Activated CD4-positive, alpha-beta T cell treated with anti-CD3 and anti-CD28 coated beads for 4 hours (primary cell): ENCODE measurements around the gene PHTF2.
"Not testable (repeated sequence)": the region's sequence is repeated elsewhere in the genome, so short reads cannot be mapped to it uniquely, and the experiment has no call there.

ENCODE experiments used
- DNase-seq, 2 donors: peaks; one replicate each; pipeline ENCODE4 v3.0.0-alpha.2; 2020

Gene PHTF2

GRCh38 chr7:77831953-77832352 is 33.4 kb downstream of the PHTF2 start:
- DNase-seq, result no peak

GRCh38 chr7:77833136-77833535 is 34.6 kb downstream of the PHTF2 start:
- DNase-seq, result no peak

GRCh38 chr7:77836425-77836824 is 37.9 kb downstream of the PHTF2 start:
- DNase-seq, result not testable (repeated sequence)

GRCh38 chr7:77837275-77837674 is 38.7 kb downstream of the PHTF2 start:
- no peak for DNase-seq

- no peak for DNase-seq
These were observed 39.4 kb downstream of the PHTF2 start for GRCh38 chr7:77837966-77838365.

GRCh38 chr7:77838929-77839491 is 40.4 kb downstream of the PHTF2 start:
- no peak for DNase-seq

GRCh38 chr7:77839919-77840318 is 41.3 kb downstream of the PHTF2 start:
- no peak for DNase-seq

GRCh38 chr7:77843194-77843593 is 44.6 kb downstream of the PHTF2 start:
- DNase-seq, result no peak

GRCh38 chr7:77846317-77847092 is 47.9 kb downstream of the PHTF2 start:
- no peak for DNase-seq

GRCh38 chr7:77855371-77856083 is 57.0 kb downstream of the PHTF2 start:
- no peak for DNase-seq

- DNase-seq, result no peak
These were observed 59.7 kb downstream of the PHTF2 start for GRCh38 chr7:77858278-77858677.

GRCh38 chr7:77859343-77859742 is 60.8 kb downstream of the PHTF2 start:
- no peak for DNase-seq

GRCh38 chr7:77862691-77863090 is 64.1 kb downstream of the PHTF2 start:
- DNase-seq, result no peak

- DNase-seq, result no peak
These were observed 65.3 kb downstream of the PHTF2 start for GRCh38 chr7:77863860-77864259.

- DNase-seq, result no peak
These were observed 67.8 kb downstream of the PHTF2 start for GRCh38 chr7:77866370-77866769.

- no peak for DNase-seq
These were observed 68.4 kb downstream of the PHTF2 start for GRCh38 chr7:77866786-77867536.

- DNase-seq, result no peak
These were observed 68.9 kb downstream of the PHTF2 start for GRCh38 chr7:77867537-77867865.

- DNase-seq, result not testable (repeated sequence)
These were observed 73.7 kb downstream of the PHTF2 start for GRCh38 chr7:77872256-77872655.

GRCh38 chr7:77873416-77874327 is 75.1 kb downstream of the PHTF2 start:
- DNase-seq, result not testable (repeated sequence)

GRCh38 chr7:77877791-77878190 is 79.2 kb downstream of the PHTF2 start:
- DNase-seq, result no peak

- DNase-seq, result no peak
These were observed 79.9 kb downstream of the PHTF2 start for GRCh38 chr7:77878500-77878899.

- no peak for DNase-seq
These were observed 80.7 kb downstream of the PHTF2 start for GRCh38 chr7:77879272-77879671.
